Measurements from ENCODE around the gene TMEM156. TPM values are rescaled to one million over a fixed set of nuclear protein-coding genes. Genes with fewer than 3 reads are reported as not detected.

The TMEM156 gene
- total RNA-seq, 6 experiments from 2014 or later: 0.29 to 2.8 (median 1.2) TPM; not detected in 1

- TF ChIP-seq CTCF (IDR thresholded peaks at IDR 0.05) (no peak), POLR2A (IDR thresholded peaks at IDR 0.05) (no peak)
- Histone ChIP-seq H3K4me1 (no peaks in the 10 kb centered on the region), H3K36me3 (peaks cover 9 to 77% (median 35%) of the 10 kb centered on the region in 4 donors), H3K4me3 (no peak overlapping the region), H3K9me3 (no peaks in the 10 kb centered on the region), H3K27ac (no peak overlapping the region), H3K27me3 (no peaks in the 10 kb centered on the region)
- WGBS (ENCODE audit: insufficient coverage, low coverage, low lambda C conversion rate, missing lambda C conversion rate): 100% methylated on average over 3 of the region's 3 CpGs
- no peak for DNase-seq
- intact Hi-C loops (cut with DNase I): no loop called here
- no peak for ATAC-seq
Observed at GRCh38 chr4:38919494-38919893, 112.7 kb downstream of the TMEM156 start.

- H3K27ac ChIP-seq: no peak overlapping the region
- intact Hi-C loops (cut with DNase I): no loop called here
- H3K4me3 ChIP-seq: no peak overlapping the region
- H3K9me3 ChIP-seq: no peaks in the 10 kb centered on the region
- H3K4me1 ChIP-seq: no peaks in the 10 kb centered on the region
- 94% methylated on average over 8 of the region's 8 CpGs for WGBS (ENCODE audit: insufficient coverage, low coverage, low lambda C conversion rate, missing lambda C conversion rate)
- no peaks in the 10 kb centered on the region for H3K27me3 ChIP-seq
- DNase-seq: no peak
- H3K36me3 ChIP-seq: peaks cover 9 to 74% (median 38%) of the 10 kb centered on the region in 4 donors
- ATAC-seq: no peak
- TF ChIP-seq CTCF (IDR thresholded peaks at IDR 0.05) (no peak), POLR2A (IDR thresholded peaks at IDR 0.05) (no peak)
Observed at GRCh38 chr4:38917481-38918025, 114.7 kb downstream of the TMEM156 start.

Other genes with a start within 250 kb of the TMEM156 start
- under 1 TPM in 4 of 6 experiments, not detected in 2; 0.16 to 0.68 (median 0.39) TPM for gene TLR10, start 249.4 kb downstream of the TMEM156 start, total RNA-seq
- gene TLR1, start 227.6 kb downstream of the TMEM156 start, total RNA-seq: 10 to 100 TPM in 1 of 6 experiments, 1 to 10 TPM in 5; 5.1 to 10.5 (median 7.8) TPM
- 1 to 10 TPM; 1.2 to 3.4 (median 2.4) TPM for gene TLR6, start 175.6 kb downstream of the TMEM156 start, total RNA-seq
- gene FAM114A1, start 164.6 kb downstream of the TMEM156 start, total RNA-seq: 10 to 100 TPM; 55.3 to 88.9 (median 69.4) TPM
- gene KLHL5, start 29.8 kb upstream of the TMEM156 start, total RNA-seq: 10 to 100 TPM; 25.5 to 88.0 (median 42.2) TPM
- gene WDR19, start 150.1 kb upstream of the TMEM156 start, total RNA-seq: 10 to 100 TPM; 11.4 to 22.2 (median 16.9) TPM

Data from right lobe of liver (tissue), 6 donors.